Measurements from ENCODE around the gene FERD3L.
"Not testable (repeated sequence)": the region's sequence is repeated elsewhere in the genome, so short reads cannot be mapped to it uniquely, and the experiment has no call there.

Gene FERD3L

GRCh38 chr7:19144661-19145433, at the start of gene FERD3L:
Gene FERD3L, minus strand, starts transcription at chr7:19145421. Its CDS starts 59 bp downstream, at chr7:19145362.
- DNase-seq: no peak

- DNase-seq: not testable (repeated sequence)
Measured at GRCh38 chr7:19194417-19194816, 49.2 kb upstream of the FERD3L start.

GRCh38 chr7:19181634-19182033, 36.4 kb upstream of the FERD3L start:
- DNase-seq: no peak

GRCh38 chr7:19178595-19178994, 33.4 kb upstream of the FERD3L start:
- DNase-seq: no peak

- DNase-seq: no peak
Measured at GRCh38 chr7:19177269-19177668, 32.0 kb upstream of the FERD3L start.

GRCh38 chr7:19175241-19175640, 30.0 kb upstream of the FERD3L start:
- no peak for DNase-seq

- DNase-seq: no peak
Measured at GRCh38 chr7:19161671-19162070, 16.4 kb upstream of the FERD3L start.

- no peak for DNase-seq
Measured at GRCh38 chr7:19146699-19147098, 1.5 kb upstream of the FERD3L start.

- DNase-seq: no peak
Measured at GRCh38 chr7:19145434-19146115, 354 bp upstream of the FERD3L start.

GRCh38 chr7:19143881-19144574, 1.2 kb downstream of the FERD3L start:
- no peak for DNase-seq

GRCh38 chr7:19139706-19140327, 5.4 kb downstream of the FERD3L start:
- DNase-seq: no peak

GRCh38 chr7:19133886-19134285, 11.3 kb downstream of the FERD3L start:
- DNase-seq: no peak

GRCh38 chr7:19133390-19133789, 11.8 kb downstream of the FERD3L start:
- DNase-seq: no peak

- no peak for DNase-seq
Measured at GRCh38 chr7:19128856-19129255, 16.4 kb downstream of the FERD3L start.

- DNase-seq: peak; percentile 25
Measured at GRCh38 chr7:19121977-19122588, 23.1 kb downstream of the FERD3L start.

- DNase-seq: no peak
Measured at GRCh38 chr7:19119870-19120486, 25.2 kb downstream of the FERD3L start.

- DNase-seq: no peak
Measured at GRCh38 chr7:19119372-19119771, 25.8 kb downstream of the FERD3L start.

GRCh38 chr7:19118636-19119371, 26.4 kb downstream of the FERD3L start:
- no peak for DNase-seq

- DNase-seq: no peak
Measured at GRCh38 chr7:19117870-19118608, 27.2 kb downstream of the FERD3L start.

GRCh38 chr7:19117091-19117869, 27.9 kb downstream of the FERD3L start, which contains the start of gene TWIST1:
Gene TWIST1, minus strand, starts transcription at chr7:19117636. Its CDS starts 315 bp downstream, at chr7:19117321.
- no peak for DNase-seq

Data from NCI-H510A treated with DMSO at 0.1 percent for 48 hours (cell line).